ENCODE results near the gene DDOST. TPM values are rescaled to one million over a fixed set of nuclear protein-coding genes. Genes with fewer than 3 reads are reported as not detected.

DDOST gene
- total and polyA plus RNA-seq, 12 donors = 123 to 349 (median 202) TPM

DNA sequence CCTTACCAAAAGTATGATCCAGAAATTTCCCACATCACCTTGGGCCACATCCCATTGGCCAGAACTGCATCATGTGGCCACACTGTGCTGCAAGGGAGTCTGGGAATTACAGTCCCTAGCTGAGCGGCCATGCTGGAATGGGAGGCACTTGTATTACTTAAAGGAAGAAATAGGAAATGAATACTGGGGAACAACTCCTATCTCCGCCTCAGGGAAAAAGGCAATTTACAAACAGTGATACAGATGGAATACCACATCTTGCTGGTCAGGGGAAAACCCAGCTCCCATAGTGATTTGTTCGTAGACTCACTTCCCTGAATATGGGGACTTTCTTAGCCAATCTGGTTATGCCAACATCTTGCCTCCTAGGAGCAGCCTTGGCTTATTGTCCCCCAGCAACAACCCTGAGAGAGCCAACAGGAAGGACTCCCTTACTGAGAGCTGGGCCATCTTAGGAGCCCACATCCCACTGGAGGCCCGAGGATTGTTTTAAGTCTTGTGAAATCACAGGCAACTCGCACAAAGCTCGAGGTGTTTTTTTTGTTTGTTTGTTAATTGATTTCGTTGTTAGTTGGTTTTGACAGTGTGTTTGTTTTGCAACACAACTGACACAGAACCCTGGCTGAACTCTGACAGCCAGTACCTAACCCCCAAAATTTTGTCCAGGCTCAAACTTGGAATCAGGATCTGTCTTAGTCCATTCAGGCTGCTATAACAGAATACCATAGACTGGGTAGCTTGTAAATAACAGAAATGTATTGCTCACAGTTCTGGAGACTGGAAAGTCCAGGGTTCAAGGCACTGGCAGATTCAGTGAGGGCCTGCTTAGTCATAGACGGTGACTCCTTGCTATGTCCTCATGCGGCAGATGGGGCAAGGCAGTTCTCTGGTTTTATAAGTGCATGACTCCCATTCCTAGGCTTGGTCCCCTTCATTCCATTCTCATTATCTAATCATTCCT lies 57.4 kb downstream of the DDOST start:
- Histone ChIP-seq H3K27ac (no peak overlapping the region), H3K36me3 (replicated peaks in 1 of 2) (no peaks in the 10 kb centered on the region), H3K27me3 (no peaks in the 10 kb centered on the region), H3K9me3 (replicated peaks in 1 of 3) (no peaks in the 10 kb centered on the region), H3K4me3 (no peak overlapping the region), H3K4me1 (replicated peaks in 1 of 2) (no peaks in the 10 kb centered on the region)
- TF ChIP-seq, protein P1, sequence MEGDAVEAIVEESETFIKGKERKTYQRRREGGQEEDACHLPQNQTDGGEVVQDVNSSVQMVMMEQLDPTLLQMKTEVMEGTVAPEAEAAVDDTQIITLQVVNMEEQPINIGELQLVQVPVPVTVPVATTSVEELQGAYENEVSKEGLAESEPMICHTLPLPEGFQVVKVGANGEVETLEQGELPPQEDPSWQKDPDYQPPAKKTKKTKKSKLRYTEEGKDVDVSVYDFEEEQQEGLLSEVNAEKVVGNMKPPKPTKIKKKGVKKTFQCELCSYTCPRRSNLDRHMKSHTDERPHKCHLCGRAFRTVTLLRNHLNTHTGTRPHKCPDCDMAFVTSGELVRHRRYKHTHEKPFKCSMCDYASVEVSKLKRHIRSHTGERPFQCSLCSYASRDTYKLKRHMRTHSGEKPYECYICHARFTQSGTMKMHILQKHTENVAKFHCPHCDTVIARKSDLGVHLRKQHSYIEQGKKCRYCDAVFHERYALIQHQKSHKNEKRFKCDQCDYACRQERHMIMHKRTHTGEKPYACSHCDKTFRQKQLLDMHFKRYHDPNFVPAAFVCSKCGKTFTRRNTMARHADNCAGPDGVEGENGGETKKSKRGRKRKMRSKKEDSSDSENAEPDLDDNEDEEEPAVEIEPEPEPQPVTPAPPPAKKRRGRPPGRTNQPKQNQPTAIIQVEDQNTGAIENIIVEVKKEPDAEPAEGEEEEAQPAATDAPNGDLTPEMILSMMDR (IDR thresholded peaks at IDR 0.05) = no peak
- no peak for TF ChIP-seq POLR2A (IDR thresholded peaks at IDR 0.05)
- intact Hi-C loops (cut with DNase I) = no loop called here
- 82 to 93% (median 86%) methylated on average over 9 of the region's 9 CpGs for WGBS, 4 donors
- peak in 3 of 7 donors; percentile 27 to 40 (median 34) for DNase-seq

DNA sequence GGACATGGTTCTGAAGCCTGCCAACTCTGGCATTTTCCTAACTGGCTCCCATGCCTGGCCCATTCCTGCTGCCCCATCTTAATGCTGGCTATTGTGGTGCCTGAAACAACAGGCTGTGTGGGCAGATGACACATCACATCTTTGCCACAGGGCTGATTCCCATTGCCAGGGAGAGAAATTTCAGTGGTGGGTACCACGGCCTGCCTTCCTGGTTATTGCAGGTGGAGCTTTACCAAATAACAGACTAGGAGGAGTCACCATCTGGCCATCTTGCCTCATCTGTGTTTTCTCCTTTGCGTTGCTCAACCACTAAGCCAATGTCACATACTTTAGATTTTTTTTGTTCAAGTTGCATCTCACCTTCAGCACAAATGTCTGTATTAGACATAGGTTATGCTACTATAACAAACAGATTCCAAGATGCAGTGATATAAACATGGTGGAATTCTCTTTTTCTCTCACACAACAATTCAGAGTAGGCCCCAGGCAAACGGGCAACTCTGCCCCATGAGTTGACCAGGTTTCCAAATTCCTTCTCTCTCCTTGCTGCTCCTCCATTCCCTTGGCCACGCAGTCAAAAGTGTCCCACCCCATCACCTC lies 58.2 kb downstream of the DDOST start:
- Histone ChIP-seq H3K9me3 (replicated peaks in 1 of 3) (no peaks in the 10 kb centered on the region), H3K4me3 (no peak overlapping the region), H3K4me1 (replicated peaks in 1 of 2) (no peaks in the 10 kb centered on the region), H3K27me3 (no peaks in the 10 kb centered on the region), H3K27ac (no peak overlapping the region), H3K36me3 (replicated peaks in 1 of 2) (no peaks in the 10 kb centered on the region)
- 85 to 93% (median 90%) methylated on average over 4 of the region's 4 CpGs for WGBS, 4 donors
- intact Hi-C loops (cut with DNase I) = no loop called here
- TF ChIP-seq POLR2A (IDR thresholded peaks at IDR 0.05) = no peak
- TF ChIP-seq, protein P1 (IDR thresholded peaks at IDR 0.05) = no peak
- no peak for DNase-seq

Other genes with a start within 250 kb of the DDOST start
- 10 to 100 TPM in 8 of 9 donors, under 1 TPM in 1; 0.89 to 68.7 (median 31.4) TPM for gene CAMK2N1, start 175.2 kb downstream of the DDOST start, total RNA-seq
- 10 to 100 TPM; 25.6 to 36.1 (median 33.9) TPM for gene CAMK2N1, start 175.2 kb downstream of the DDOST start, polyA plus RNA-seq
- 10 to 100 TPM; 23.8 to 48.0 (median 38.4) TPM for gene MUL1, start 153.2 kb downstream of the DDOST start, total RNA-seq
- gene MUL1, start 153.2 kb downstream of the DDOST start, polyA plus RNA-seq = 10 to 100 TPM in 1 of 3 donors, 1 to 10 TPM in 2; 3.7 to 21.3 (median 5.3) TPM
- 10 to 100 TPM in 8 of 9 donors, 1 to 10 TPM in 1; 2.2 to 67.7 (median 40.0) TPM for gene FAM43B, start 108.8 kb downstream of the DDOST start, total RNA-seq
- 10 to 100 TPM in 2 of 3 donors, 1 to 10 TPM in 1; 5.1 to 54.9 (median 30.4) TPM for gene FAM43B, start 108.8 kb downstream of the DDOST start, polyA plus RNA-seq
- gene CDA, start 72.3 kb downstream of the DDOST start, total RNA-seq = 1 to 10 TPM in 7 of 9 donors, under 1 TPM in 1, not detected in 1; 0.33 to 4.8 (median 3.1) TPM
- 10 to 100 TPM in 2 of 3 donors, 1 to 10 TPM in 1; 5.3 to 11.8 (median 11.5) TPM for gene CDA, start 72.3 kb downstream of the DDOST start, polyA plus RNA-seq
- gene PINK1, start 27.9 kb downstream of the DDOST start, total RNA-seq = 100 to 1,000 TPM in 8 of 9 donors, 10 to 100 TPM in 1; 98.4 to 586 (median 305) TPM
- gene PINK1, start 27.9 kb downstream of the DDOST start, polyA plus RNA-seq = 100 to 1,000 TPM; 109 to 146 (median 118) TPM
- 10 to 100 TPM; 23.6 to 66.9 (median 43.9) TPM for gene KIF17, start 56.6 kb upstream of the DDOST start, total RNA-seq
- gene KIF17, start 56.6 kb upstream of the DDOST start, polyA plus RNA-seq = 10 to 100 TPM; 10.7 to 22.9 (median 16.6) TPM
- gene SH2D5, start 71.3 kb upstream of the DDOST start, total RNA-seq = 1 to 10 TPM in 1 of 9 donors, under 1 TPM in 5, not detected in 3; 0.06 to 1.9 (median 0.49) TPM
- under 1 TPM; 0.07 to 0.64 (median 0.17) TPM for gene SH2D5, start 71.3 kb upstream of the DDOST start, polyA plus RNA-seq
- 100 to 1,000 TPM; 124 to 229 (median 184) TPM for gene HP1BP3, start 125.9 kb upstream of the DDOST start, total RNA-seq
- 100 to 1,000 TPM in 2 of 3 donors, 10 to 100 TPM in 1; 52.5 to 162 (median 114) TPM for gene HP1BP3, start 125.9 kb upstream of the DDOST start, polyA plus RNA-seq

Measured in adrenal gland (tissue), 12 donors.